GM18511 (cell line): Measurements from ENCODE around the gene TCHP.

Experiments used
- ATAC-seq: cut with Tn5 transposase; IDR thresholded peaks from one replicate; pipeline ENCODE4 v1.9.1; 2021; ENCODE audit warnings: mild to moderate bottlenecking, moderate library complexity; ENCODE audit not compliant: unreplicated experiment

TCHP gene

DNA sequence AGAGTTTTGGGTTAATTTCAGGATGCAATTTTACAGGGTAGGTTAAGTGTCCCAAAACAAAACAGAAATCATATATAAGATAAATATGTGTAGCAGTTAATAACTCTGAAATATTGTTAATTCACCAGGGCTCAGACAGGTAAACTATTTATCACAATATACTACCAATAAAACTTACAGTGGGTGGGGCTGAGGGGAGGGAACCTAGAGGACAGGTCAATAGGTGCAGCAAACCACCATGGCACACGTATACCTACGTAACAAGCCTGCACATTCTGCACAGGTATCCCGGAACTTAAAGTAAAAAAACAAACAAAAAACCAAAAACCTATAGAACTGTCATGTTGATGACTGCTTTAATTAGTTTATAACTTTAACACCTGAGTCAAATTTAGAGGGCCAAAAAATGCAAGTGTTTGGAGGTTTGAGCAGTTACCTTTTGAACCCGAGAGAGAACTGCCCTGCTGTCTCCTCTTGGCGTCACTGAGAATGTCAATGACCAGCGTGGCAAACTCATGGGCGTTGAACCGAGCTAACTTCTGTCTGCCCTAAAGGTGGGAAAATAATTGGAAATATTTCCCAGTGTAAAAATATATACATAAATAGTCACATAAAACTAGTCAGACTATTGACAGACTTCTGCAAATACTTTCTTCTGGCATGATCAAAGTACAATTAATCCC lies 59.5 kb downstream of the TCHP start:
- no peak for ATAC-seq

DNA sequence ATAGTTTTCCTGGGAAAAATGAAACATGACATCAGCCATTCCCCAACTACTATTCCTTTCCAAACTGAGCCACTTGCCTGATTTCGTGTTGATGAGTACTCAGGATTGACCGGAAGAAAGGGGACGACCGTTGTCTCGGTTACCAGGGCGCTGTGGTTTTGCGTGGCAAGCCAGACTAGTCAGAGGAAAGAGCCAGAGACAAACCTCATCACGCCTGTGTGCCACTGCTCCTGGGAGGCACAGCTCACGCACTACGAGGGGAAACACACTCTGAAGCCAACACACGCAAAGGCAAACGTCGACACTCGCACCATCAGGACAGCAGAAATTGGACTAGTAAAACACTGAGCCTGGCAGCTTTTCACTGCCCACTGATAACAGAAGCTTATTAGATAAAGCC lies 61.1 kb downstream of the TCHP start:
- no peak for ATAC-seq

DNA sequence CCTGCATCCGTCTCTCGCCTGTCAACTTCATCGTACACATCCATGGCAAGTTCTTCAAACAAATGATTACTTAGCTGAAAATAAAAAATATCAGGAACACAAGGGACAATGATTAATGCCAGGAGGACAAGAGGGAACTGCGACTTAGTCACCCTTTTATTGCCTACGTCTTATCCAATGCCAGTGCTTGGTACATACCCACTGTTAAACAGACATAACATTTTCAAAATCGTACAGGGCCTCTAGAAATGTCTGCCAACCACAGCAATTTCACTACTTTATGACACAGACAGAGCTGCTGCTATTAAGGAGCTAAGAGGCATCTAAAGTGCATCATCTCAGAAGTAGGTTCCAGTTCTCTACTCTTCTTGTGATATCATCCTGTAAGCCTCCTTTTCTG lies 61.5 kb downstream of the TCHP start:
- ATAC-seq, result no peak

DNA sequence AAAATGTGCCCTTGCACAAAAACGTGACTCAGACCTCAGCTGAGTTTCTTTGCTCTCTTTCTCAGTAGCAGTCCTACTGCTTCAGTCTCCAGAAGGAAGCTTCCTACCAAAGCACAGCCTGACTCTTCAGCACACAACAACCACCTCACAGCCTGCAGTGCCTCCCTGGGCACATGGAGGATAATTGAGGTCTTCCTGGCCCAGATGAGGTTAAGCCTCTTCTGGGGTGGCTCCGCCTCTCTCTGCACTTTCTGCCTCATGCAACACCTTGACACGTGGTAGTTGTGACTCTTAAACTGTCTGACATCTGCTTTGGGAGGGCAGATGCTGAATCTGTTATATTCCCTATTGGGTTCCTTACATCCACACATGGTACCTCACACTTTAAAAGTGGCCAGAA lies 62.3 kb downstream of the TCHP start:
- no peak for ATAC-seq

DNA sequence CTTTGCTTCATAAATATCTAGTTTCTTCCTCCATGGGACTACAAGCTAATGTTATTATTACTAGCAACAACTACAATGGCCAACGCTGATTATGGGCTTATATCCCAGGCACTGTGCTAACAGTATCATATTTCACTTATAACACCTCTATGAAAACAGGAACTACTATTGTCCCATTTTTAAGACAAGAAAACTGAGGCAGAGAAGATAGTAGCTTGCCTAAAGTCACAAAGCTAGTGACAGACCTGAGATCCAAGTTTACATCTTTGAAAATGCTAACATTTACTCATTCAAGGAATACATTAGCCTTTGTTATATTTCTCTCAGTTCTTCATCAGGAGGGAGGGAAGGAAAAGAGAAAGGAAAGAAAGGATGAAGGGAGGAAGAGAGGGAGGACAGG lies 63.3 kb downstream of the TCHP start:
- ATAC-seq, result no peak

DNA sequence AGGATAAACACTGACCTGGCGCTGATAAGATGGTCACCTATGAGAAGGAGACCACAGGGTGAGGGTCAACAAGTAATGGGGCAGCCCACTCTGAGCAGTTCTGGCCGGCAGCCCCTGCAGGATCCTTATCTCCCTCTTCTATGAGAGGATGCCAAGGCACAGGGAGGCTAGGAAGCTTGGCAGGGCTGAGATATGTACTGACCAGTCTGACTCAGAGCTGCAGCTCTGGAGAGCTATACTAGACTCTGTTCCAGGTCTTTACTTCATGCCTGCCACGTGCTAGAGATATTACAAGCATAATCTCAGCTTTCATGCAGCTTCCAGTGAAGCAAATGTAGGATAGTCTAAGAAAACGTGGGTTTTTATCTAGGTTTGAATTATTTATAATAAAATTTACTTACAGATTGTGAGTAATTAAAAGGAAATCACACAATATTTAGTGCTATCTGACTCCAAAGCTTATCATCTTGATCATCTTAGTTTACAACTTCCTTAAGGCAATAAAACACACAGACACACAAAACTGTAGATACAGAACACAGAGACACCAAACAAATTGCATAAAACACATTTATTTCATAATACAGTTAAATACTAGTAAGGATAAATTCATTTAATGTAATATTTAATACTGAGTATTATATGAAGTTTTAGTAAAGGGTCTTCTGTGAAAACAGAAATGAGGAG lies 63.8 kb downstream of the TCHP start:
- ATAC-seq, result no peak

GRCh38 chr12:109966546-109966945 lies 66.5 kb downstream of the TCHP start:
- no peak for ATAC-seq

DNA sequence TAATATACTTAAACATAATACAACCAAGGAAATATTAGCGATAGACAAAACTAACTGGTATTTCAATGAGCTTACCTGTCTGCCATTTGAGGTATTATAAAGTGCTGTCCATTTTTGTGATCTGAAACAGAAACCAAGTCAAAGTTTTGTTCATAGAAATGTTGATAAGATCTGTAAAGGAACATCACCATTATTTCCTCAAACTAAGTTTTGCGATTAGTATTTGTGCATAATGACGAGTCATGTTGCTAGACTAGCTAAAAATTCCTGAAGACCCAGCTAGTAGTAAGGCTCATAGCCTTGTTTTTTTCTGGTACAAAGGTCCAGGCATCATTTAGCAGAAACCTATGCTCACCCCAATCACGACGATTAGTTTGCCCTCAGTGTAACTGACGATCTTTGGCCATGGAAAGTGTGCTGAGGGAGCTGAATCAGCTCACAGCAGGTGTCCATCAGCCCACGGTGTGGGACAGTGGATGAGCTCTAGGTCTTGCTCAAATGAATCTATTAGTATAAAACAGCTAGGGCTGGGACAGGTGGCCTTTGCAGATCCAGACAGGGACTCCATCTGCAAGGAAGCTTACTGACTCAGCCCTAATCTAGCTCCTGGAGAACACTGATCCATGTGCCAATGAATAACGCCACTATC lies 67.4 kb downstream of the TCHP start:
- no peak for ATAC-seq
